NCI-H460 (cell line): ENCODE measurements around the gene OR56A3. TPM values are rescaled to one million over a fixed set of nuclear protein-coding genes. Genes with fewer than 3 reads are reported as not detected.
"Not testable (repeated sequence)": the region's sequence is repeated elsewhere in the genome, so short reads cannot be mapped to it uniquely, and the experiment has no call there.

Experiments used
- DNase-seq: peaks from one replicate; pipeline ENCODE4 v3.0.0-alpha.2; 2016; ENCODE audit warnings: low read depth; ENCODE audit errors: extremely low read depth
- polyA plus RNA-seq: library from polyadenylated mRNA; depleted of rRNA; stranded (reverse); fragments of >200 nt; gene quantifications from 2 replicates; pipeline ENCODE4 v1.2.3, GENCODE V29; 2014; cell fraction: nucleus; rRNA removed
- total RNA-seq: library from RNA; depleted of rRNA; stranded (reverse); fragments of >200 nt; shearing (Covaris generic); gene quantifications from 2 replicates; pipeline ENCODE4 v1.2.3, GENCODE V29; 2014; rRNA removed

The OR56A3 gene
- not detected in 2 replicates for total RNA-seq
- not detected in 2 replicates for polyA plus RNA-seq

- DNase-seq, result no peak
These were observed at the start of gene OR56A3 for GRCh38 chr11:5941951-5942350. TSS of gene OR56A3 (plus strand) at chr11:5942251. CDS start at chr11:5947347, 5,096 bp downstream.

- no peak for DNase-seq
These were observed 49.1 kb upstream of the OR56A3 start, which contains the start of gene OR52E5 for GRCh38 chr11:5892908-5893307. TSS of gene OR52E5 (plus strand) at chr11:5893208. CDS start at chr11:5900777, 7,569 bp downstream.

DNA sequence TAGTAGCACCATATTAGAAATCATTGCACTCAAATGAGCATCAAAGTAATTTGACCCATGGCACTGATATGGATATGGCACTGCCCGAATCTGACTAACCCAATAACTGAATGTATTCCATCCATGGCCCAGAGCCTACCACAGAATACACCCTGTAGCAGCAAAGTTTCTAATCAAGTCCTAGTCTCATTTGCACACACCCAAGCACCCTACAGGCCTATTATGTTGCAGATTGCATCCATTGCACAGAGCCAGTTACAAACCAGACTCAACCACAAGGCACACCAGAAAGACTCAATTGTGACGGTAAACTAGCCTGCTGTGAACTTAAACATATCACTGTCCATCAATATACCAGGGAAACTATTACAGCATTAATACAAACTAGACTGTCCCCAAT is 42.5 kb upstream of the OR56A3 start:
- DNase-seq, result no peak

- DNase-seq, result no peak
These were observed 31.5 kb upstream of the OR56A3 start for GRCh38 chr11:5910540-5910939.

- no peak for DNase-seq
These were observed 19.2 kb upstream of the OR56A3 start for GRCh38 chr11:5922749-5923426.

DNA sequence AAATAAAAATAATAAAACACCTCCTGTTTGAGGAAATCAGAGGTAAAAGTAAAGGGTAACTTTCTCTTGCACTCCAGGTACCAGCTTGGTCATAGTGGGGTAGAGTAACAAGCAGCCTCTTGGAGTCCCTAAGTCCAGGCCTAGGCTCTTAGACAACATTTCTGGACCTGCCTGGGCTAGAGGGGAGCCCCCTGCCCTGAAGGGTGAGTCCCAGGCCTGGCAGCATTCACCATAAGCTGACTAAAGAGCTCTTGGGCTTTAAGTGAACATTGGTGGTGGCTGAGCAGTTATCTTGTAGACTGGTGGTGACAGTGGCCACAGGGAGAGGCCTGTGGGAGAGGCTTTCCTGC is 18.6 kb upstream of the OR56A3 start:
- no peak for DNase-seq

DNA sequence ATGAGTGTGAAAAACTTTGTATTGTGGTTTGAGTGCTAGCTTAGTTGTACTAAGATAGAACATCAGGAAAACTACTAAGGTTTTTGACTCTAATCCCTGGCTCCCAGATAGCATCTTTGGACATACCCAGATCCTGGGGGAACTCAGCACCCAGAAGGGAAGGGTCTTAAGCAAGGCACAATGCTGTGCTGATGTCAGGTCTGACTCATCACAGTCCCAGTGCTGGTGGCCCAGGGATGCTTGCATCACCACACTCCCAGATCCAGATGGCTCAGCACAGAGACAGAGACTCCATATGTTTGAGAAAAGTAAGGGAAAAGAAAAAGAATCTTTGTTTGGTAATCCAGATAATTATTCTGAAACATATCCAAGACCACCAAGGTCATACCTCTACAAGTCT is 18.3 kb upstream of the OR56A3 start:
- DNase-seq, result no peak

DNA sequence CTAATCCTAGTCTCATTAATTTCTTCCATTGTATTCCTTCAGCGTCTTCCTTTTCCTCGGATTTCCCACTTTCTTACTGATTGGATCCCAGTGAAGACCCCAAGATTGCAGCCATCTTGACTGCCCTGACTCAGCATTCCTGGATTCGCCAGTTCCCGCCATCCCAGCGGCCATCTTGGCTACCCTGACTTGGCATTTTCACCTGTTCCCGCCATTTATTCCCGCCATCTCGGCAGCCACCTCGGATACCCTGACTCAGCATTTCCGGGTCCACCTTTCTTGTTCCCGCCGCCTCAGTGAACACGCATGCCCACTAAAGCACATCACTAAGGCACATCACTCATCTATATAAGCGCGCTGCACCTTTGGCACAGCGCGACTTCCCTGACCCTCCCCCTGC is 13.8 kb upstream of the OR56A3 start:
- no peak for DNase-seq

DNA sequence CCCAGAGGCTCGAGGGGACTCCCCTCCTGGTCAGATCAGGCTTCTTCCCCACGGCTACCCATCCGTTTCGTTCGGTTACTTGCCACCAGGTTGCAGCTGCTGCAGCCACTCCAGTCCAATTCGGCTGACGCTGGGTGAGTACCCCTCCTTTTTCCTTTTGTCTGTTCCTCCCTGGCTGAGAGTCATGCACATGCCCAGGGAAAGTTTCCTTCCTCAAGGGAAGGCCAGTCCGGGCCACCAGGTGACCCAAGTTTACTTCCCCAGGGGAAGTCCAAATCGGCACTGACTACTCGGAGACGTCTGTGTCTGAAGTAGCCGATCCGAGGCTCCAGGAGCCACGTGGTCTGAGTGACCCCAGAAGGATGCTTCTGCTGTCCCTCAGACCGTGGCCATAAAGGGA is 13.2 kb upstream of the OR56A3 start:
- DNase-seq, result no peak

DNA sequence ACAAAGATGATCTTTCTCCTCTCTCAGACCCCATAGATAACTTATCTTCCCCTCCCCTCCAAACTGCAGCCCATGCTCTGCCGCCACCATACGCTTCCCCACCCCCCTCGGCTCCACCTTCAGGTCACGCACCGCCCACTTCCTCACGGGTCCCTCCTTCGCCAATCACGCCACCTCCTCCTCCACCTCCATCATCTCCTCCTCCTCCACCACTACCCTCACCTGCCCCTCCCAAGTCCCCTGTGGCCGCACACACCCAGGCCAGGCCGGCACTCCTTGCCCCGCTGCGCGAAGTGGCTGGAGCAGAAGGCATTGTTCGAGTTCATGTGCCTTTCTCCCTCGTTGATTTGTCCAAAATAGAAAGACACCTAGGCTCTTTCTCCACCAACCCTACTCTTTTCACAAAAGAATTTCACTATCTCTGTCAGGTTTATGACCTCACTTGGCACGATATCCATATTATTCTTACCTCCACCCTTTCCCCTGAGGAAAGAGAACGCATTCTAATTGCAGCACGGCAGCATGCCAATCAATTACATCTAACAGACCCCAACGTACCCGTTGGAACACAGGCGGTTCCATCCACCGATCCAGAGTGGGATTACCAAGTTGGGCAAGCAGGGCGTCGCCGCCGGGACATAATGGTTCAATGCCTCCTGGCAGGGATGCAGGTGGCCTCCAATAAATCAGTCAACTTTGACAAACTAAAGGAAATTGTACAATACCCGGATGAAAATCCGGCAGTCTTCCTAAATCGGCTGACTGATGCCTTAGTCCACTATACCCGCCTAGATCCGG is 12.3 kb upstream of the OR56A3 start:
- DNase-seq, result no peak

- no peak for DNase-seq
These were observed 11.4 kb upstream of the OR56A3 start for GRCh38 chr11:5930614-5931013.

DNA sequence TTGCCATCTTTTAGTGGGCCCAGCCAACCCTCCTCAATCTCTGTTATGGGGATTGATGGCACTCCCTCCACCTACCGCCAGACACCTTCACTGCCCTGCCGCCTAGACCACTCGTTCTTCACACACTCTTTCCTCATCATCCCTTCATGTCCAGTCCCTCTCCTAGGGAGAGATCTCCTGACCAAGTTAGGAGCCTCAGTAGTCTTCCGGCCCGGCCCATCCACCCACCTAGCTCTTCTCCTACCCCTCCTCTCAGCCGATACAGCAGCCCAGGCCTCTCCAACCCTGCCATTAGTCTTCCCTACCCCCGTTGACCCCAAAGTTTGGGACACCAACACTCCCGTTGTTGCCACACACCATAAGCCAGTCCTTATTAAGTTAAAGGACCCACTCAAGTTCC is 11.0 kb upstream of the OR56A3 start:
- no peak for DNase-seq

GRCh38 chr11:5932671-5933070 is 9.4 kb upstream of the OR56A3 start:
- no peak for DNase-seq

DNA sequence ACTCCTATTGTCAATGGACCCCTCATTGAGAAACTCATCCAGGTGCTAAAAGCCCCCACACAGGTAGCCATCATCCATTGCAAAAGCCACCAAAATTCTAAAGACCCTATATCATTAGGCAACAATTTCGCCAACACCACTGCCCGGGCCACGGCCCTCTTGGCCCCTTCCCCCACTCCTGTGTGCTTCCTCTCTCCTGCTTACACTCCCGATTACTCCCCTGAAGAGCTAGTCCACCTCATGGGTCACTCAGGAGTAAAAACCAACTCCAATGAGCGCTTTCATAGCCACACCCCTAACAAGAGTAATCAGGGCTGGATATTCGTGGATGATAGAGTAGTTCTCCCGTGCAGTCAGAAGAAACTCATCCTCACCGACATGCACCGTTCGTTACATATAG is 8.9 kb upstream of the OR56A3 start:
- no peak for DNase-seq

- DNase-seq, result no peak
These were observed 4.0 kb upstream of the OR56A3 start for GRCh38 chr11:5937868-5938602.

- no peak for DNase-seq
These were observed 3.5 kb upstream of the OR56A3 start for GRCh38 chr11:5938603-5938965.

DNA sequence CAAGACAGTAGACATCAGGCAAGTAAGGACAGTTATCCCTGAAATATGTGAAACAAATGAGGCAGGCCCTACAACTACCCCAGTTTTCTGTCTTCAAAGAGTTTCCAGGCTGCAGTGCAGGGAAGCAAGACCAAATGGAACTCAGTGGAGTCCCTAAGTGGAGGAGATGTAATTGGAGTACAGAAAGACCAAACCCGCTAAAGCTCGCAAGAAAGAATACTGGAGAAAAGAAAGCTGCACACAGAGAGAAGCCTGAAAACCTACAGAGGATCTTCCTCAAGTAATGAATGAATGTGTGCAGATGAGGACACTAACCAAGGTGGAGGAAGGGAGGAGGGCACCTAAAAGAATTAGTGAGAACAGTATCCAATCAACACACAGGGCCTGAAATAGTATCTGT is 1.3 kb upstream of the OR56A3 start:
- DNase-seq, result no peak

- no peak for DNase-seq
These were observed 13.5 kb downstream of the OR56A3 start for GRCh38 chr11:5955586-5955985.

- not testable (repeated sequence) for DNase-seq
These were observed 18.8 kb downstream of the OR56A3 start for GRCh38 chr11:5960704-5961320.

- no peak for DNase-seq
These were observed 24.9 kb downstream of the OR56A3 start for GRCh38 chr11:5966958-5967357.

DNA sequence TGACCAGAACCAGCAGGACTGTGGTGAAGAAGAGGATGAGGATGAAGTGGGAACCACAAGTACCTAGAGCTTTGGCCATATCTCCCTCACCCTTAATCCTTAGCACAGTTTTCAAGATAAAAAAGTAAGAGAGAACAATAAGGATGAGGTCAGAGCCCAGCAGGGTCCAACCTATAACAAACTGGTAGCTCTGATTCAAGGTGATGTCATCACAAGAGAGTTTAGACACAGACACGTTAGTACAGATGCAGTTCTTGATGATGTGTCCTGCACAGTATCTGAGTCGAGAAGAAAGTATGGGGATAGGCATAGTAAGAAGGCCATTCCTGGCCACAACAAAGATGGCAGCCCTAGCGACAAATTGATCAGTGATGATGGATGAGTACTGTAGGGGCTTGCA is 25.7 kb downstream of the OR56A3 start:
- no peak for DNase-seq
